ENCODE measurements around the gene RPL18. TPM values are rescaled to one million over a fixed set of nuclear protein-coding genes. Genes with fewer than 3 reads are reported as not detected.
A peak's percentile ranks its signal among the peaks of the same experiment; 100 is the strongest.

The RPL18 gene
- total RNA-seq, 1 experiment from 2014 or later = 1,618 TPM

GRCh38 chr19:48608798-48609263 lies 10.1 kb downstream of the RPL18 start:
- Histone ChIP-seq H2AFZ (peak overlapping the region; percentile 62; the same call in 1 of the 2 replicates), H3F3A (ENCODE audit: insufficient read depth, low read depth) (peaks cover 27% of the 10 kb centered on the region), H3K4me2 (peak overlapping the region; percentile 71), H3K4me3 (peak overlapping the region; percentile 32; the same call in 1 of the 2 replicates), H4K20me1 (ENCODE audit: insufficient read depth) (no peaks in the 10 kb centered on the region), H3K36me3 (ENCODE audit: low read depth) (no peaks in the 10 kb centered on the region), H3K9me3 (ENCODE audit: insufficient read depth, low read depth) (no peaks in the 10 kb centered on the region), H3K79me2 (ENCODE audit: low read depth) (no peaks in the 10 kb centered on the region), H3K27me3 (ENCODE audit: insufficient read depth, low read depth) (no peaks in the 10 kb centered on the region), H3K9me2 (ENCODE audit: insufficient read depth) (no peaks in the 10 kb centered on the region), H3K4me1 (replicated peaks; ENCODE audit: insufficient read depth) (peaks cover 4% of the 10 kb centered on the region), H3K27ac (no peak overlapping the region)
- POLR2A ChIA-PET (ENCODE audit: unreplicated experiment) = interaction anchor here (0.6 kb wide), 1 partner anchor 121 kb away, joined by 4 read pairs; no protein-coding TSS in a partner anchor
- TF ChIP-seq, protein P1, sequence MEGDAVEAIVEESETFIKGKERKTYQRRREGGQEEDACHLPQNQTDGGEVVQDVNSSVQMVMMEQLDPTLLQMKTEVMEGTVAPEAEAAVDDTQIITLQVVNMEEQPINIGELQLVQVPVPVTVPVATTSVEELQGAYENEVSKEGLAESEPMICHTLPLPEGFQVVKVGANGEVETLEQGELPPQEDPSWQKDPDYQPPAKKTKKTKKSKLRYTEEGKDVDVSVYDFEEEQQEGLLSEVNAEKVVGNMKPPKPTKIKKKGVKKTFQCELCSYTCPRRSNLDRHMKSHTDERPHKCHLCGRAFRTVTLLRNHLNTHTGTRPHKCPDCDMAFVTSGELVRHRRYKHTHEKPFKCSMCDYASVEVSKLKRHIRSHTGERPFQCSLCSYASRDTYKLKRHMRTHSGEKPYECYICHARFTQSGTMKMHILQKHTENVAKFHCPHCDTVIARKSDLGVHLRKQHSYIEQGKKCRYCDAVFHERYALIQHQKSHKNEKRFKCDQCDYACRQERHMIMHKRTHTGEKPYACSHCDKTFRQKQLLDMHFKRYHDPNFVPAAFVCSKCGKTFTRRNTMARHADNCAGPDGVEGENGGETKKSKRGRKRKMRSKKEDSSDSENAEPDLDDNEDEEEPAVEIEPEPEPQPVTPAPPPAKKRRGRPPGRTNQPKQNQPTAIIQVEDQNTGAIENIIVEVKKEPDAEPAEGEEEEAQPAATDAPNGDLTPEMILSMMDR (conservative IDR thresholded peaks at IDR 0.05) = peak; percentile 73
- no peak for TF ChIP-seq EZH2 (IDR thresholded peaks at IDR 0.05; ENCODE audit: low read depth)
- intact Hi-C loops (cut with micrococcal nuclease; ENCODE audit: unreplicated experiment) = no loop called here
- CTCF ChIA-PET = interaction anchor here (0.6 to 1.2 kb wide), 3 partner anchors 8 to 25 kb away, joined by 3 to 9 read pairs (median 3); no protein-coding TSS in a partner anchor
- DNase-seq = peak; percentile 39 to 64
- BruUV-seq (replicated peaks) = no TSS peak

- no peaks in the 10 kb centered on the region for H4K20me1 ChIP-seq (ENCODE audit: insufficient read depth)
- H3K4me1 ChIP-seq (replicated peaks; ENCODE audit: insufficient read depth) = 0 out of 2 replicates have a peak, but pooled peaks cover under 1% of the 10 kb centered on the region
- intact Hi-C loops (cut with micrococcal nuclease; ENCODE audit: unreplicated experiment) = no loop called here
- no peaks in the 10 kb centered on the region for H3K79me2 ChIP-seq (ENCODE audit: low read depth)
- no peak overlapping the region for H3K4me2 ChIP-seq
- H3F3A ChIP-seq (ENCODE audit: insufficient read depth, low read depth) = peaks cover 21% of the 10 kb centered on the region; the same call in 1 of the 2 replicates
- POLR2A ChIA-PET (ENCODE audit: unreplicated experiment) = interaction anchor here (0.6 to 0.9 kb wide), 2 partner anchors 11 to 275 kb away, joined by 3 to 4 read pairs; partner anchors contain the start of gene RPL18
- TF ChIP-seq, protein P1 (conservative IDR thresholded peaks at IDR 0.05) = no peak
- TF ChIP-seq EZH2 (IDR thresholded peaks at IDR 0.05; ENCODE audit: low read depth) = no peak
- DNase-seq = no peak
- CTCF ChIA-PET = no interaction called here
- no peaks in the 10 kb centered on the region for H3K36me3 ChIP-seq (ENCODE audit: low read depth)
- no peaks in the 10 kb centered on the region for H3K27me3 ChIP-seq (ENCODE audit: insufficient read depth, low read depth)
- H2AFZ ChIP-seq = no peak overlapping the region
- no peaks in the 10 kb centered on the region for H3K9me3 ChIP-seq (ENCODE audit: insufficient read depth, low read depth)
- no TSS peak for BruUV-seq (replicated peaks)
- H3K4me3 ChIP-seq = no peak overlapping the region
- H3K27ac ChIP-seq = no peak overlapping the region
- H3K9me2 ChIP-seq (ENCODE audit: insufficient read depth) = no peaks in the 10 kb centered on the region
Measured at GRCh38 chr19:48607359-48607755, 11.6 kb downstream of the RPL18 start.

DNA sequence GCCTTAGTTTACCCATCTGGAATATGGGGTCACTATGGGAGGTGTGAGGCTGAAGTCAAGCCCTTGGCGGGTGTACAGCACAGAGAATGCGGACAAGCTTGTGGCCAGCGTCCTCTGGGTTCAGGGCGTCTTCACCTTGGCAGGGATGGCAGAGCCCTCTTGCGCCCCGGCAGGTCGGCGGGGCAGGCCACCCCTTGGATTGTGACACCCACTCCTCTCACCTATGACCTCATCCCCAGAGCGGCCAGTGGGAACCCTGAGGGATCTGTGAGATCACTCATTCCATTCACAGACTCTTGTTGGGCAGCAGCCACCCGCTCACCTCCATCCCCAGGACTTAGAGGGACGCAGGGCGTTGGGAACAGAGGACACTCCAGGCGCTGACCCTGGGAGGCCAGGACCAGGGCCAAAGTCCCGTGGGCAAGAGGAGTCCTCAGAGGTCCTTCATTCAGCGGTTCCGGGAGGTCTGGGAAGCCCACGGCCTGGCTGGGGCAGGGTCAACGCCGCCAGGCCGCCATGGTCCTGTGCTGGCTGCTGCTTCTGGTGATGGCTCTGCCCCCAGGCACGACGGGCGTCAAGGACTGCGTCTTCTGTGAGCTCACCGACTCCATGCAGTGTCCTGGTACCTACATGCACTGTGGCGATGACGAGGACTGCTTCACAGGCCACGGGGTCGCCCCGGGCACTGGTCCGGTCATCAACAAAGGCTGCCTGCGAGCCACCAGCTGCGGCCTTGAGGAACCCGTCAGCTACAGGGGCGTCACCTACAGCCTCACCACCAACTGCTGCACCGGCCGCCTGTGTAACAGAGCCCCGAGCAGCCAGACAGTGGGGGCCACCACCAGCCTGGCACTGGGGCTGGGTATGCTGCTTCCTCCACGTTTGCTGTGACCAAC lies 12.3 kb downstream of the RPL18 start, which contains the start of gene SPACA4:
Gene SPACA4, plus strand, starts transcription at position 280 of the 896 bp plus-strand sequence. Its CDS starts 237 bp downstream, at position 517.
- H3K27ac ChIP-seq = no peak within 1 kb of the TSS
- BruUV-seq (replicated peaks) = no TSS peak
- ChIA-PET POLR2A (ENCODE audit: unreplicated experiment) (interaction anchor here (0.6 kb wide), 1 partner anchor 205 kb away, joined by 3 read pairs; no protein-coding TSS in a partner anchor), CTCF (no interaction called here)
- H4K20me1 ChIP-seq (ENCODE audit: insufficient read depth) = no peaks in the 10 kb centered on the region
- H3K4me1 ChIP-seq (replicated peaks; ENCODE audit: insufficient read depth) = 0 out of 2 replicates have a peak, but pooled peaks cover 5% of the 10 kb centered on the region
- H3K4me2 ChIP-seq = no peak within 1 kb of the TSS
- no peak for DNase-seq
- TF ChIP-seq, protein P1 (conservative IDR thresholded peaks at IDR 0.05) = no peak
- TF ChIP-seq EZH2 (IDR thresholded peaks at IDR 0.05; ENCODE audit: low read depth) = no peak
- H3K9me2 ChIP-seq (ENCODE audit: insufficient read depth) = no peaks in the 10 kb centered on the region
- H3K27me3 ChIP-seq (ENCODE audit: insufficient read depth, low read depth) = no peaks in the 10 kb centered on the region
- peaks cover 20% of the 10 kb centered on the region; the same call in 1 of the 2 replicates for H3F3A ChIP-seq (ENCODE audit: insufficient read depth, low read depth)
- no peaks in the 10 kb centered on the region for H3K9me3 ChIP-seq (ENCODE audit: insufficient read depth, low read depth)
- no peak within 1 kb of the TSS for H3K4me3 ChIP-seq
- no peak within 1 kb of the TSS for H2AFZ ChIP-seq
- H3K79me2 ChIP-seq (ENCODE audit: low read depth) = no peaks in the 10 kb centered on the region
- intact Hi-C loops (cut with micrococcal nuclease; ENCODE audit: unreplicated experiment) = no loop called here
- no peaks in the 10 kb centered on the region for H3K36me3 ChIP-seq (ENCODE audit: low read depth)

All from PC-9 (cell line).